Suprapubic skin (tissue), 4 donors: Measurements from ENCODE around the gene ZNF468.
"Not testable (repeated sequence)": the region's sequence is repeated elsewhere in the genome, so short reads cannot be mapped to it uniquely, and the experiment has no call there.

Experiments used
- POLR2A ChIP-seq, 2 donors: fragments of 450-650 bp; IDR thresholded peaks; one replicate each; pipeline ENCODE4 v1.6.1; 2017; ENCODE audit warnings: antibody characterized with exemption in 2 of 2, mild to moderate bottlenecking in 2 of 2, moderate library complexity in 2 of 2
- POLR2AphosphoS5 ChIP-seq, 3 donors: sonication (generic); formaldehyde crosslinking; IDR thresholded peaks; one replicate each; pipeline ENCODE4 v1.6.1; 2017; ENCODE audit warnings: antibody characterized with exemption in 3 of 3
- TF ChIP-seq, protein P1 (sequence below), 2 donors: fragments of 200-600 bp in 1 of 2; fragments of 450-650 bp in 1 of 2; sonication (generic) in 1 of 2; IDR thresholded peaks; one replicate each; pipeline ENCODE4 v1.5.1; 2016 to 2019; ENCODE audit warnings: antibody characterized with exemption in 2 of 2, mild to moderate bottlenecking in 1 of 2, moderate library complexity in 1 of 2

DNA sequence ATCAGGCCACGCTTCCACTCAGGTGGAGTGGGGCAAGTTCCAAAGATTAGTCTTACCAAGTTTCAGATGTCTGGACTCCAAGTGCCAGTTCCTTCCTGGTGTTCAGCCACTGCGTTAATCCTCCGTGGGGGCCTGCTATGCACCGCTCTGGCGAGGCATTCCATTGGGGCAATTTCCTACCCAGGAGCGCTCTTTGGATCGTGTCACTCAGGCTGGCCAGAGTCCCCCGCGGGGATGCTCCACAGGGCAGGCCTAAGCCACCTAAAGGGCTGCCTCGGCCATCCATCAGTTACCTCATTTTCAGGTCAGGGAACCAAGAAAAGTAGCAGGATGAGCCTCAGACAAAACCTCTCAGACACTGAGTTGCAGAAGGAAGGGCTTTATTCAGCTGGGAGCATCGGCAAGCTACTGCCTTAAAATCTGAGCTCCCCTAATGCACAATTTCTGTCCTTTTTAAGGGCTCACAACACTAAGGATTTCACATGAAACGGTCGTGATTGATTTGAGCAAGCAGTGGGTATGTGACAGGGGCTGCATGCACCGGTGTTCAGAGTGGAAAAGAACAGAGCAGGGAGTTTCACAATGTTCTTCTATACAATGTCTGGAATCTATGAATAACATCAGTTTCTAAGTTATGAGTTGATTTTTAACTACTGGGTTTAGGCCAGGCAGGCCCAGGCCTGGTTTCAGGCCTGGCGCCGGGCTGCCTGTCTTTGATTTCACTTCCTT lies 46.8 kb upstream of the ZNF468 start:
- TF ChIP-seq POLR2A, POLR2AphosphoS5 (IDR thresholded peaks at IDR 0.05): not testable (repeated sequence)
- TF ChIP-seq, protein P1, sequence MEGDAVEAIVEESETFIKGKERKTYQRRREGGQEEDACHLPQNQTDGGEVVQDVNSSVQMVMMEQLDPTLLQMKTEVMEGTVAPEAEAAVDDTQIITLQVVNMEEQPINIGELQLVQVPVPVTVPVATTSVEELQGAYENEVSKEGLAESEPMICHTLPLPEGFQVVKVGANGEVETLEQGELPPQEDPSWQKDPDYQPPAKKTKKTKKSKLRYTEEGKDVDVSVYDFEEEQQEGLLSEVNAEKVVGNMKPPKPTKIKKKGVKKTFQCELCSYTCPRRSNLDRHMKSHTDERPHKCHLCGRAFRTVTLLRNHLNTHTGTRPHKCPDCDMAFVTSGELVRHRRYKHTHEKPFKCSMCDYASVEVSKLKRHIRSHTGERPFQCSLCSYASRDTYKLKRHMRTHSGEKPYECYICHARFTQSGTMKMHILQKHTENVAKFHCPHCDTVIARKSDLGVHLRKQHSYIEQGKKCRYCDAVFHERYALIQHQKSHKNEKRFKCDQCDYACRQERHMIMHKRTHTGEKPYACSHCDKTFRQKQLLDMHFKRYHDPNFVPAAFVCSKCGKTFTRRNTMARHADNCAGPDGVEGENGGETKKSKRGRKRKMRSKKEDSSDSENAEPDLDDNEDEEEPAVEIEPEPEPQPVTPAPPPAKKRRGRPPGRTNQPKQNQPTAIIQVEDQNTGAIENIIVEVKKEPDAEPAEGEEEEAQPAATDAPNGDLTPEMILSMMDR (IDR thresholded peaks at IDR 0.05), result not testable (repeated sequence)
